GM11168 (cell line): ENCODE measurements around the gene CCDC126.

Experiments used
- in situ Hi-C: fragments of 300-500 bp; cut with MboI; formaldehyde crosslinking; loops from one replicate; pipeline ENCODE4 v1.12.0; 2022; ENCODE audit warnings: low sequenced_read_pairs; ENCODE audit not compliant: unreplicated experiment

CCDC126 gene

GRCh38 chr7:23619141-23619540 is 22.0 kb downstream of the CCDC126 start:
- in situ Hi-C loops, result no loop called here

GRCh38 chr7:23622506-23622925 is 25.3 kb downstream of the CCDC126 start:
- in situ Hi-C loops, result no loop called here

GRCh38 chr7:23628370-23628769 is 31.2 kb downstream of the CCDC126 start:
- in situ Hi-C loops, result no loop called here

GRCh38 chr7:23633417-23633816 is 36.2 kb downstream of the CCDC126 start:
- in situ Hi-C loops, result no loop called here

- in situ Hi-C loops, result no loop called here
Observed at GRCh38 chr7:23645822-23646221, 48.6 kb downstream of the CCDC126 start.

GRCh38 chr7:23653942-23654341 is 56.8 kb downstream of the CCDC126 start:
- in situ Hi-C loops, result no loop called here

GRCh38 chr7:23654508-23654907 is 57.3 kb downstream of the CCDC126 start:
- in situ Hi-C loops, result no loop called here

- in situ Hi-C loops, result no loop called here
Observed at GRCh38 chr7:23655433-23655832, 58.3 kb downstream of the CCDC126 start.

- in situ Hi-C loops, result no loop called here
Observed at GRCh38 chr7:23658831-23659427, 61.7 kb downstream of the CCDC126 start.

GRCh38 chr7:23661385-23661784 is 64.2 kb downstream of the CCDC126 start:
- in situ Hi-C loops, result no loop called here

- in situ Hi-C loops, result no loop called here
Observed at GRCh38 chr7:23662124-23662983, 65.2 kb downstream of the CCDC126 start.

GRCh38 chr7:23662984-23663313 is 65.8 kb downstream of the CCDC126 start:
- in situ Hi-C loops, result no loop called here

- in situ Hi-C loops, result no loop called here
Observed at GRCh38 chr7:23664122-23664521, 66.9 kb downstream of the CCDC126 start.

- in situ Hi-C loops, result no loop called here
Observed at GRCh38 chr7:23672033-23672432, 74.9 kb downstream of the CCDC126 start.

- in situ Hi-C loops, result loop anchor here (25.0 kb wide), 1 partner anchor 393 kb away; the partner anchor contains the start of gene MALSU1
Observed at GRCh38 chr7:23679898-23680413, 82.8 kb downstream of the CCDC126 start, which contains the start of gene FAM221A. Gene FAM221A (plus strand): TSS chr7:23680199. CDS start chr7:23680219, 20 bp downstream.

- in situ Hi-C loops, result loop anchor here (25.0 kb wide), 1 partner anchor 393 kb away; the partner anchor contains the start of gene MALSU1
Observed at GRCh38 chr7:23680414-23681405, 83.5 kb downstream of the CCDC126 start.

GRCh38 chr7:23684041-23684440 is 86.9 kb downstream of the CCDC126 start:
- in situ Hi-C loops, result loop anchor here (25.0 kb wide), 1 partner anchor 397 kb away; the partner anchor contains the start of gene MALSU1

GRCh38 chr7:23685731-23686130 is 88.5 kb downstream of the CCDC126 start:
- in situ Hi-C loops, result loop anchor here (25.0 kb wide), 1 partner anchor 398 kb away; the partner anchor contains the start of gene MALSU1

- in situ Hi-C loops, result loop anchor here (25.0 kb wide), 1 partner anchor 400 kb away; the partner anchor contains the start of gene MALSU1
Observed at GRCh38 chr7:23687011-23687410, 89.8 kb downstream of the CCDC126 start.

- in situ Hi-C loops, result loop anchor here (25.0 kb wide), 1 partner anchor 402 kb away; the partner anchor contains the start of gene MALSU1
Observed at GRCh38 chr7:23689165-23689564, 92.0 kb downstream of the CCDC126 start.
